ENCODE measurements around the gene DPPA4. TPM values are rescaled to one million over a fixed set of nuclear protein-coding genes. Genes with fewer than 3 reads are reported as not detected.

The DPPA4 gene
- total and polyA plus RNA-seq, 2 donors (not counting 1 experiment from before 2014, with no cell fraction given) = 2.8 to 3.3 TPM

GRCh38 chr3:109356442-109357155 lies 19.3 kb upstream of the DPPA4 start:
- H3K4me3 Mint-ChIP-seq = no peak overlapping the region
- Histone ChIP-seq H3K9ac (ENCODE audit: low read length) (no peak overlapping the region), H3K36me3 (replicated peaks in 1 of 2; ENCODE audit: control extremely low read depth in 1 of 2, control insufficient read depth in 1 of 2, extremely low read depth in 1 of 2, insufficient read depth in 2 of 2, low read length in 1 of 2) (no peaks in the 10 kb centered on the region), H3K4me2 (replicated peaks; ENCODE audit: low read depth, low read length, poor library complexity, severe bottlenecking) (no peak overlapping the region), H3K27me3 (replicated peaks in 1 of 4; ENCODE audit: control extremely low read depth in 1 of 4, control insufficient read depth in 3 of 4, insufficient read depth in 4 of 4, low read length in 3 of 4) (no peaks in the 10 kb centered on the region), H3K4me3 (ENCODE audit: control extremely low read depth in 1 of 5, extremely low read depth in 1 of 5, insufficient read depth in 1 of 5, low read depth in 2 of 5, low read length in 4 of 5) (no peak overlapping the region), H3K9me3 (ENCODE audit: control extremely low read depth in 1 of 3, control insufficient read depth in 2 of 3, insufficient read depth in 1 of 3, low read length in 2 of 3) (no peaks in the 10 kb centered on the region), H3K4me1 (ENCODE audit: control insufficient read depth in 2 of 2, insufficient read depth in 2 of 2, low read length in 2 of 2) (no peaks in the 10 kb centered on the region), H2AFZ (ENCODE audit: insufficient read depth, low read depth, low read length, poor library complexity, severe bottlenecking) (no peak overlapping the region), H3K79me2 (ENCODE audit: control insufficient read depth, insufficient read depth, low read length) (no peaks in the 10 kb centered on the region), H3K27ac (ENCODE audit: low read length in 2 of 2) (no peak overlapping the region), H4K20me1 (ENCODE audit: control insufficient read depth, insufficient read depth, low read length, poor library complexity, severe bottlenecking) (no peaks in the 10 kb centered on the region)
- no peak overlapping the region for H3K27ac Mint-ChIP-seq
- no peaks in the 10 kb centered on the region for H3K9me3 Mint-ChIP-seq (ENCODE audit: insufficient read depth)
- POLR2A ChIA-PET = no interaction called here
- no peak for DNase-seq
- TF ChIP-seq EZH2 (IDR thresholded peaks at IDR 0.05; ENCODE audit: borderline replicate concordance, insufficient read depth, low read depth, low read length, poor library complexity, severe bottlenecking) (no peak), CTCF (IDR thresholded peaks at IDR 0.05) (no peak)
- intact Hi-C loops (cut with micrococcal nuclease) = no loop called here
- H3K27me3 Mint-ChIP-seq = peaks cover 5% of the 10 kb centered on the region
- no peaks in the 10 kb centered on the region for H3K4me1 Mint-ChIP-seq
- ATAC-seq (ENCODE audit: low read depth) = no peak
- CTCF ChIA-PET = no interaction called here
- WGBS (ENCODE audit: insufficient coverage) = 100% methylated on average over 2 of the region's 3 CpGs

- Histone ChIP-seq H3K4me3 (ENCODE audit: control extremely low read depth in 1 of 5, extremely low read depth in 1 of 5, insufficient read depth in 1 of 5, low read depth in 2 of 5, low read length in 4 of 5) (no peak overlapping the region), H4K20me1 (ENCODE audit: control insufficient read depth, insufficient read depth, low read length, poor library complexity, severe bottlenecking) (no peaks in the 10 kb centered on the region), H3K27me3 (replicated peaks in 1 of 4; ENCODE audit: control extremely low read depth in 1 of 4, control insufficient read depth in 3 of 4, insufficient read depth in 4 of 4, low read length in 3 of 4) (no peaks in the 10 kb centered on the region), H3K36me3 (replicated peaks in 1 of 2; ENCODE audit: control extremely low read depth in 1 of 2, control insufficient read depth in 1 of 2, extremely low read depth in 1 of 2, insufficient read depth in 2 of 2, low read length in 1 of 2) (no peaks in the 10 kb centered on the region), H3K9ac (ENCODE audit: low read length) (no peak overlapping the region), H3K9me3 (ENCODE audit: control extremely low read depth in 1 of 3, control insufficient read depth in 2 of 3, insufficient read depth in 1 of 3, low read length in 2 of 3) (no peaks in the 10 kb centered on the region), H3K4me2 (replicated peaks; ENCODE audit: low read depth, low read length, poor library complexity, severe bottlenecking) (no peak overlapping the region), H3K27ac (ENCODE audit: low read length in 2 of 2) (no peak overlapping the region), H3K79me2 (ENCODE audit: control insufficient read depth, insufficient read depth, low read length) (no peaks in the 10 kb centered on the region), H3K4me1 (ENCODE audit: control insufficient read depth in 2 of 2, insufficient read depth in 2 of 2, low read length in 2 of 2) (no peaks in the 10 kb centered on the region), H2AFZ (ENCODE audit: insufficient read depth, low read depth, low read length, poor library complexity, severe bottlenecking) (no peak overlapping the region)
- no peak overlapping the region for H3K27ac Mint-ChIP-seq
- H3K4me1 Mint-ChIP-seq = no peaks in the 10 kb centered on the region
- intact Hi-C loops (cut with micrococcal nuclease) = no loop called here
- 84% methylated on average over 5 of the region's 8 CpGs for WGBS (ENCODE audit: insufficient coverage)
- ATAC-seq (ENCODE audit: low read depth) (no peak), DNase-seq (no peak)
- H3K27me3 Mint-ChIP-seq = peaks cover 5% of the 10 kb centered on the region
- ChIA-PET CTCF (no interaction called here), POLR2A (no interaction called here)
- no peaks in the 10 kb centered on the region for H3K9me3 Mint-ChIP-seq (ENCODE audit: insufficient read depth)
- H3K4me3 Mint-ChIP-seq = no peak overlapping the region
- no peak for TF ChIP-seq EZH2 (IDR thresholded peaks at IDR 0.05; ENCODE audit: borderline replicate concordance, insufficient read depth, low read depth, low read length, poor library complexity, severe bottlenecking)
- no peak for TF ChIP-seq CTCF (IDR thresholded peaks at IDR 0.05)
These were observed 18.5 kb upstream of the DPPA4 start for GRCh38 chr3:109355625-109356441.

Measured in B cell (primary cell).